Vagina (tissue), 2 donors: ENCODE data around the gene LRRC26.

Experiments
- CTCF ChIP-seq, 3 experiments: fragments of 450-650 bp in 2 of 3; fragments of 200-600 bp in 1 of 3; sonication (generic) in 1 of 3; IDR thresholded peaks; one replicate each; pipeline ENCODE4 v1.5.1; 2017 to 2019; ENCODE audit warnings: antibody characterized with exemption in 3 of 3, mild to moderate bottlenecking in 2 of 3, moderate library complexity in 2 of 3
- POLR2AphosphoS5 ChIP-seq, 2 donors: sonication (generic); formaldehyde crosslinking; IDR thresholded peaks; one replicate each; pipeline ENCODE4 v1.9.0; 2017; ENCODE audit warnings: antibody characterized with exemption in 2 of 2, mild to moderate bottlenecking in 2 of 2, low read depth in 1 of 2; ENCODE audit not compliant: insufficient read depth in 1 of 2

- TF ChIP-seq CTCF (IDR thresholded peaks at IDR 0.05): peak in 1 of 3 experiments; percentile 23
- peak; percentile 89 to 95 for TF ChIP-seq POLR2AphosphoS5 (IDR thresholded peaks at IDR 0.05; ENCODE audit: insufficient read depth in 1 of 2, low read depth in 1 of 2)
Observed at GRCh38 chr9:137188490-137189296, 18.8 kb upstream of the LRRC26 start, which contains the start of the genes ANAPC2 and SSNA1.
